Measurements from ENCODE around the gene CPTP.
A peak's percentile ranks its signal among the peaks of the same experiment; 100 is the strongest.
"Not testable (repeated sequence)": the region's sequence is repeated elsewhere in the genome, so short reads cannot be mapped to it uniquely, and the experiment has no call there.

The CPTP gene

DNA sequence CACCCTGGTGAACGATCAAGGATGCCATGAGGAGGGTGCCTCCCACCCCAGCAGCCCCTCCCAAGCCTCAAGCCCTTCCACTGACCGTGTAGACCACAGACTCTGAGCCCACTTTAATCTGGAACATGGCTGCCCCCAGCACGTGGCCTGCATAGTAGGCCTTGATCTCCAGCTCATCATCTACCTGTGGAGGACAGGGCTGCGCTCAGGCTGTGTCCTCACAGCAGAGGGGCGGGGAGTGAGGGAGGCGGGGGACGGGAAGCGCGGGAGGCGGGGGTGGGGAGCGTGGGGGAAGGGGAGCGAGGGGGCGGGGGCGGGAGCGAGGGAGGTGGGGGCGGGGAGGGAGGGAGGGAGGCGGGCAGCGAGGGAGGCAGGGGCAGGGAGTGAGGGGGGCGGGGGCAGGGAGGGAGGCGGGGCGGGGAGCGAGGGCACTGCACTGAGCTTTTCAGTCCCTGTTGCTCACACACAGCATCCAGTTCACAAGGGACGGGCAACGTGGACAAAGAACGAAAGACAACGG lies 9.1 kb upstream of the CPTP start:
- Histone ChIP-seq H3K79me2 (ENCODE audit: control insufficient read depth, insufficient read depth, low read length) (peaks cover 7% of the 10 kb centered on the region), H3K79me1 (ENCODE audit: low read length) (peaks cover 10% of the 10 kb centered on the region), H3K27ac (ENCODE audit: low read depth, low read length) (peak overlapping the region; percentile 16), H3K18ac (ENCODE audit: low read length) (no peak overlapping the region), H3K4me3 (ENCODE audit: low read length) (no peak overlapping the region), H3K4me2 (ENCODE audit: low read length) (no peak overlapping the region), H3K56ac (ENCODE audit: low read length) (peak overlapping the region; percentile 83), H3K4me1 (ENCODE audit: control insufficient read depth, low read depth, low read length) (peaks cover 2% of the 10 kb centered on the region), H2BK15ac (replicated peaks; ENCODE audit: low read depth) (no peak overlapping the region), H3K27me3 (ENCODE audit: insufficient read depth, low read length, poor library complexity) (no peaks in the 10 kb centered on the region), H4K5ac (ENCODE audit: low read length) (no peak overlapping the region), H2BK5ac (ENCODE audit: low read length) (peak overlapping the region; percentile 55), H4K8ac (ENCODE audit: low read depth, low read length) (no peak overlapping the region), H2AK5ac (ENCODE audit: low read length) (peak overlapping the region; percentile 58), H2BK120ac (ENCODE audit: low read depth, low read length) (no peak overlapping the region), H3K36me3 (ENCODE audit: control insufficient read depth, insufficient read depth, low read length) (peaks cover 17% of the 10 kb centered on the region), H3K9ac (ENCODE audit: low read length) (peak overlapping the region; percentile 58), H3K23ac (ENCODE audit: low read length) (no peak overlapping the region), H3K4ac (ENCODE audit: low read depth, low read length) (peak overlapping the region; percentile 49)
- DNase-seq = peak; percentile 87
- WGBS (ENCODE audit: extremely low coverage, insufficient coverage, low lambda C conversion rate) = no CpG with 5 or more reads among the region's 26 CpGs

DNA sequence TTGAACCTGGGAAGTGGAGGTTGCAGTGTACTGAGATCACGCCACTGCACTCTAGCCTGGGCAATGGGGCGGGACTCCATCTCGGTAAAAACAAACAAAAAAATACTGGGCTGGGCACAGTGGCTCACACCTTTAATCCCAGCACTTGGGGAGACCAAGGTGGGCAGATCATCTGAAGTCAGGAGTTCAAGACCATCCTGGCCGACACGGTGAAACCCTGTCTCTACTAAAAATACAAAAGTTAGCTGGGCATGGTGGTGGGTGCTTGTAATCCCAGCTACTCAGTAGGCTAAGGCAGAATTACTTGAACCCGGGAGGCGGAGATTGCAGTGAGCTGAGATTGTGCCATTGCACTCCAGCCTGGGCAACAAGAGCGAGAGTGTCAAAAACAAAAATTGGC lies 8.4 kb upstream of the CPTP start:
- H3K27ac ChIP-seq (ENCODE audit: low read depth, low read length); DNase-seq: not testable (repeated sequence)

DNA sequence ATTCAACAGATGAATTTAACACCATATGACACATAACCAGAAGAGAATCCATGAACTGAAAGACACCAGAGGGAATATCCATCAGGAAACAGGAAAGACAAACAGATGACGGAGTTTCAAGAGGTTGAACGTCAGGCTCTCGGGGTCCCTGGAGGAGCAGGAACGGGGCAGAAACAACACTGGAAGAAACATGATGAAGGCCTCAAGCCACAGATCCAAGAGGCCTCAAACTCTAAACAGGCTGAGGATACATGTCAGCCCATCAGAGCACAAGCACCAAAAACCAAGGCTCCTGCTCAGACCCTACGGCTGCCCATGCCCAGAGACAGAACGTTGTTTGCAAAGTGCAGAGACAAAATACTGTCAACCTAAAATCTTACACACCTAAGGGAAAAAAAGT lies 7.2 kb upstream of the CPTP start:
- H3K27ac ChIP-seq (ENCODE audit: low read depth, low read length) = no peak overlapping the region
- no peak overlapping the region for H4K5ac ChIP-seq (ENCODE audit: low read length)
- H2BK120ac ChIP-seq (ENCODE audit: low read depth, low read length) = no peak overlapping the region
- H3K79me1 ChIP-seq (ENCODE audit: low read length) = peaks cover 19% of the 10 kb centered on the region
- H2AK5ac ChIP-seq (ENCODE audit: low read length) = no peak overlapping the region
- H4K8ac ChIP-seq (ENCODE audit: low read depth, low read length) = no peak overlapping the region
- DNase-seq = no peak
- H3K18ac ChIP-seq (ENCODE audit: low read length) = no peak overlapping the region
- no peaks in the 10 kb centered on the region for H3K27me3 ChIP-seq (ENCODE audit: insufficient read depth, low read length, poor library complexity)
- no peak overlapping the region for H3K4me3 ChIP-seq (ENCODE audit: low read length)
- H3K56ac ChIP-seq (ENCODE audit: low read length) = no peak overlapping the region
- no CpG with 5 or more reads among the region's 6 CpGs for WGBS (ENCODE audit: extremely low coverage, insufficient coverage, low lambda C conversion rate)
- H3K4me1 ChIP-seq (ENCODE audit: control insufficient read depth, low read depth, low read length) = peaks cover 2% of the 10 kb centered on the region
- H3K36me3 ChIP-seq (ENCODE audit: control insufficient read depth, insufficient read depth, low read length) = peaks cover 14% of the 10 kb centered on the region
- no peak overlapping the region for H2BK5ac ChIP-seq (ENCODE audit: low read length)
- no peak overlapping the region for H3K4me2 ChIP-seq (ENCODE audit: low read length)
- peaks cover 24% of the 10 kb centered on the region for H3K79me2 ChIP-seq (ENCODE audit: control insufficient read depth, insufficient read depth, low read length)
- no peak overlapping the region for H2BK15ac ChIP-seq (replicated peaks; ENCODE audit: low read depth)
- H3K9ac ChIP-seq (ENCODE audit: low read length) = no peak overlapping the region
- H3K4ac ChIP-seq (ENCODE audit: low read depth, low read length) = no peak overlapping the region
- no peak overlapping the region for H3K23ac ChIP-seq (ENCODE audit: low read length)

More for the DNA sequence above, 8.4 kb upstream of the CPTP start:
- H3K36me3 ChIP-seq (ENCODE audit: control insufficient read depth, insufficient read depth, low read length) = peaks cover 17% of the 10 kb centered on the region
- not testable (repeated sequence) for H4K5ac ChIP-seq (ENCODE audit: low read length); H2AK5ac ChIP-seq (ENCODE audit: low read length); H3K18ac ChIP-seq (ENCODE audit: low read length); H2BK15ac ChIP-seq (replicated peaks; ENCODE audit: low read depth); H3K4ac ChIP-seq (ENCODE audit: low read depth, low read length); H3K4me3 ChIP-seq (ENCODE audit: low read length); H2BK120ac ChIP-seq (ENCODE audit: low read depth, low read length); H3K9ac ChIP-seq (ENCODE audit: low read length); H3K4me2 ChIP-seq (ENCODE audit: low read length); H2BK5ac ChIP-seq (ENCODE audit: low read length); H3K56ac ChIP-seq (ENCODE audit: low read length); H3K4me1 ChIP-seq (ENCODE audit: control insufficient read depth, low read depth, low read length); H3K23ac ChIP-seq (ENCODE audit: low read length); H3K27me3 ChIP-seq (ENCODE audit: insufficient read depth, low read length, poor library complexity); H4K8ac ChIP-seq (ENCODE audit: low read depth, low read length)
- H3K79me1 ChIP-seq (ENCODE audit: low read length) = peaks cover 13% of the 10 kb centered on the region
- peaks cover 13% of the 10 kb centered on the region for H3K79me2 ChIP-seq (ENCODE audit: control insufficient read depth, insufficient read depth, low read length)
- no CpG with 5 or more reads among the region's 8 CpGs for WGBS (ENCODE audit: extremely low coverage, insufficient coverage, low lambda C conversion rate)

DNA sequence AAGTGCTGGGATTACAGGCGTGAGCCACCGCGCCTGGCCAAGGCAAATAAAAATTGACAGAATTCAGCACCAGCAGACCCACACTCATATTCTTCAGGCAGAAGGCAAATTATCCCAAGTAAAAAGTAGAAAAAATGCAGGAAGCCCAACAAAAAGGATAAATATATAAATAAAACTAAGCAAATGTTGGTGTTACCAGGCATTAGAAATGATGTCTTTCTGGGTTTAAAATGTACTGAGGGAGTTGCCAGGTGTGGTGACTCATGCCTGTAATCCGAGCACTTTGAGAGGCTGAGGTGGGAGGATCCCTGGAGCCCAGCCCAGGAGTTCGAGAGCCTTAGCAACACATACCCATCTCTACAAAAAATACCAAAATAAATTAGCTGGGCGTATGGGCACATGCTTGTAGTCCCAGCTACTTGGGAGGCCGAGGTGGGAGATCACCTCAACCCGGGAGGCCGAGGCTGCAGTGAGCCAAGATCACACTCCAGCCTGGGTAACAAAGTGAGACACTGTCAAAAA lies 6.4 kb upstream of the CPTP start:
- H3K4me3 ChIP-seq (ENCODE audit: low read length) = no peak overlapping the region
- H3K27ac ChIP-seq (ENCODE audit: low read depth, low read length) = no peak overlapping the region
- H2BK5ac ChIP-seq (ENCODE audit: low read length) = no peak overlapping the region
- H3K4me2 ChIP-seq (ENCODE audit: low read length) = no peak overlapping the region
- H3K36me3 ChIP-seq (ENCODE audit: control insufficient read depth, insufficient read depth, low read length) = peaks cover 10% of the 10 kb centered on the region
- H3K79me2 ChIP-seq (ENCODE audit: control insufficient read depth, insufficient read depth, low read length) = peaks cover 30% of the 10 kb centered on the region
- no peak overlapping the region for H3K23ac ChIP-seq (ENCODE audit: low read length)
- no peak overlapping the region for H3K4ac ChIP-seq (ENCODE audit: low read depth, low read length)
- H2BK120ac ChIP-seq (ENCODE audit: low read depth, low read length) = no peak overlapping the region
- H3K18ac ChIP-seq (ENCODE audit: low read length) = no peak overlapping the region
- no peak overlapping the region for H2AK5ac ChIP-seq (ENCODE audit: low read length)
- H3K79me1 ChIP-seq (ENCODE audit: low read length) = peaks cover 22% of the 10 kb centered on the region
- no peak overlapping the region for H4K5ac ChIP-seq (ENCODE audit: low read length)
- peak; percentile 72 for DNase-seq
- WGBS (ENCODE audit: extremely low coverage, insufficient coverage, low lambda C conversion rate) = no CpG with 5 or more reads among the region's 9 CpGs
- H3K27me3 ChIP-seq (ENCODE audit: insufficient read depth, low read length, poor library complexity) = no peaks in the 10 kb centered on the region
- no peak overlapping the region for H3K9ac ChIP-seq (ENCODE audit: low read length)
- H2BK15ac ChIP-seq (replicated peaks; ENCODE audit: low read depth) = no peak overlapping the region
- H3K56ac ChIP-seq (ENCODE audit: low read length) = no peak overlapping the region
- peaks cover 2% of the 10 kb centered on the region for H3K4me1 ChIP-seq (ENCODE audit: control insufficient read depth, low read depth, low read length)
- no peak overlapping the region for H4K8ac ChIP-seq (ENCODE audit: low read depth, low read length)

DNA sequence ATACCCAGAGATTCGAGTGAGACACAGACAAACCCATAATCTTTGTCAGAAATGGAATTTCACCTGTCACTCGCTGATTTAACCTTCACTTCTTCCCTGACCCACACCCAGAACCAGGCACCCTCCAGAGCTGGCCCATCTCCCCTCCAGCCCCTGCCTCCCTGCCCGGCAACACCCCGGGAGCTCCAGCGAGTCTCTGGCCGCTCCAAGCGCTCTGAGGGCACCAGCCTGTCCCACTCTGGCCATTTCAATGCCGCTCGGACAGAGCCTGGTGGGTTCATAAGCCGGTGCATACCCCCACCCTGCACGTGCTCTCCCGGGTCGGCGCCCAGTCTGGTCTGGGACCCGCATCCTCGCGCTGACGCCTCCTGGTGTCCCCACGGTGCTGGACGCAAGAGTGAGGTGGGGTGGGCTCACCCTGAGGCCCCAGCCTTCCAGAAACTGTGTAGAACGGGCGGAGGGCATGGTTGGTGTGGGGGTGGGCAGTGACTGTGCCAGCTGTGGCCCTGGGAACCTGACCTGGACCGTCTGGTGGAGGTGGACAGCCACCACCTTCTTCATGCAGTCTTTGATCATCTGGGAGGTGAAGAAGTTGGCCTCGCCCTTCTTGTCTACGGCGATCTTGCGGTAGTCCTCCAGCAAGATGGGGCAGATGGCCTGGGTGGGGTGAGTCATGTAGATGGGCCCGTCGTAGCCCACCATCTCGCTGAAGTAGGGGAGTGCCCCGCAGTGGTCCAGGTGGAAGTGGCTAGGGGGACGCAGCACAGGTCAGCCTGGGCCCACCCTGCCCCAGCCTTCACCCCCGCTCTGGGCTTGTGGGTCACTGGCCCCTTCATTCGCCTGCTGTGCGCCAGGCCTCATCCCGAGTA lies 5.6 kb upstream of the CPTP start:
- Histone ChIP-seq H3K4me1 (ENCODE audit: control insufficient read depth, low read depth, low read length) (peaks cover 2% of the 10 kb centered on the region), H3K36me3 (ENCODE audit: control insufficient read depth, insufficient read depth, low read length) (peaks cover 4% of the 10 kb centered on the region), H3K79me1 (ENCODE audit: low read length) (peaks cover 24% of the 10 kb centered on the region), H3K27me3 (ENCODE audit: insufficient read depth, low read length, poor library complexity) (no peaks in the 10 kb centered on the region), H2BK5ac (ENCODE audit: low read length) (no peak overlapping the region), H2BK15ac (replicated peaks; ENCODE audit: low read depth) (no peak overlapping the region), H4K8ac (ENCODE audit: low read depth, low read length) (no peak overlapping the region), H3K79me2 (ENCODE audit: control insufficient read depth, insufficient read depth, low read length) (peaks cover 34% of the 10 kb centered on the region), H3K4me2 (ENCODE audit: low read length) (no peak overlapping the region), H3K23ac (ENCODE audit: low read length) (no peak overlapping the region), H3K56ac (ENCODE audit: low read length) (no peak overlapping the region), H3K27ac (ENCODE audit: low read depth, low read length) (no peak overlapping the region), H3K4ac (ENCODE audit: low read depth, low read length) (no peak overlapping the region), H2AK5ac (ENCODE audit: low read length) (no peak overlapping the region), H4K5ac (ENCODE audit: low read length) (no peak overlapping the region), H2BK120ac (ENCODE audit: low read depth, low read length) (no peak overlapping the region), H3K4me3 (ENCODE audit: low read length) (no peak overlapping the region), H3K18ac (ENCODE audit: low read length) (no peak overlapping the region), H3K9ac (ENCODE audit: low read length) (no peak overlapping the region)
- no peak for DNase-seq
- no CpG with 5 or more reads among the region's 36 CpGs for WGBS (ENCODE audit: extremely low coverage, insufficient coverage, low lambda C conversion rate)

Measured in mesendoderm (in vitro differentiated cells).